ENCODE results near the gene MICAL2. TPM values are rescaled to one million over a fixed set of nuclear protein-coding genes. Genes with fewer than 3 reads are reported as not detected.

Gene MICAL2
- total RNA-seq, 1 donor from 2014 or later, result 0.27 TPM

GRCh38 chr11:12106101-12106500 is 4.3 kb upstream of the MICAL2 start:
- ATAC-seq (ENCODE audit: low read depth) (no peak), DNase-seq (no peak)
- no peaks in the 10 kb centered on the region for H3K9me3 Mint-ChIP-seq
- TF ChIP-seq CTCF (IDR thresholded peaks at IDR 0.05), result no peak
- H3K27me3 Mint-ChIP-seq, result peaks cover 23% of the 10 kb centered on the region
- CTCF ChIA-PET, result no interaction called here
- H3K4me1 Mint-ChIP-seq, result peaks cover 7% of the 10 kb centered on the region
- H3K36me3 Mint-ChIP-seq (ENCODE audit: low read depth), result no peaks in the 10 kb centered on the region
- no peak overlapping the region for H3K4me3 Mint-ChIP-seq
- POLR2A ChIA-PET, result no interaction called here
- H3K27ac Mint-ChIP-seq, result no peak overlapping the region
- intact Hi-C loops (cut with micrococcal nuclease), result no loop called here

GRCh38 chr11:12106501-12106900 is 3.9 kb upstream of the MICAL2 start:
- CTCF ChIA-PET, result no interaction called here
- Mint-ChIP-seq H3K9me3 (no peaks in the 10 kb centered on the region), H3K27me3 (peaks cover 22% of the 10 kb centered on the region), H3K4me3 (no peak overlapping the region), H3K27ac (no peak overlapping the region), H3K4me1 (peaks cover 7% of the 10 kb centered on the region), H3K36me3 (ENCODE audit: low read depth) (no peaks in the 10 kb centered on the region)
- intact Hi-C loops (cut with micrococcal nuclease), result no loop called here
- ATAC-seq (ENCODE audit: low read depth) (no peak), DNase-seq (no peak)
- POLR2A ChIA-PET, result no interaction called here
- no peak for TF ChIP-seq CTCF (IDR thresholded peaks at IDR 0.05)

- ATAC-seq (ENCODE audit: low read depth) (no peak), DNase-seq (no peak)
- Mint-ChIP-seq H3K4me3 (no peak overlapping the region), H3K27me3 (peaks cover 25% of the 10 kb centered on the region), H3K9me3 (no peaks in the 10 kb centered on the region), H3K4me1 (peaks cover 7% of the 10 kb centered on the region), H3K36me3 (ENCODE audit: low read depth) (no peaks in the 10 kb centered on the region), H3K27ac (no peak overlapping the region)
- CTCF ChIA-PET, result no interaction called here
- intact Hi-C loops (cut with micrococcal nuclease), result no loop called here
- POLR2A ChIA-PET, result no interaction called here
- no peak for TF ChIP-seq CTCF (IDR thresholded peaks at IDR 0.05)
Measured at GRCh38 chr11:12108875-12109453, 1.4 kb upstream of the MICAL2 start.

- intact Hi-C loops (cut with micrococcal nuclease), result no loop called here
- no peak overlapping the region for H3K27ac Mint-ChIP-seq
- H3K27me3 Mint-ChIP-seq, result peaks cover 23% of the 10 kb centered on the region
- no peak for DNase-seq
- no peaks in the 10 kb centered on the region for H3K9me3 Mint-ChIP-seq
- CTCF ChIA-PET, result no interaction called here
- peaks cover 7% of the 10 kb centered on the region for H3K4me1 Mint-ChIP-seq
- H3K4me3 Mint-ChIP-seq, result peak overlapping the region; percentile 76
- no peaks in the 10 kb centered on the region for H3K36me3 Mint-ChIP-seq (ENCODE audit: low read depth)
- ATAC-seq (ENCODE audit: low read depth), result no peak
- no peak for TF ChIP-seq CTCF (IDR thresholded peaks at IDR 0.05)
- POLR2A ChIA-PET, result no interaction called here
Measured at GRCh38 chr11:12109591-12110196, 696 bp upstream of the MICAL2 start.

GRCh38 chr11:12110714-12111548 is 541 bp downstream of the MICAL2 start:
- H3K27ac Mint-ChIP-seq, result no peak overlapping the region
- CTCF ChIA-PET, result no interaction called here
- TF ChIP-seq CTCF (IDR thresholded peaks at IDR 0.05), result no peak
- DNase-seq (no peak), ATAC-seq (ENCODE audit: low read depth) (peak; percentile 5)
- no peaks in the 10 kb centered on the region for H3K36me3 Mint-ChIP-seq (ENCODE audit: low read depth)
- POLR2A ChIA-PET, result no interaction called here
- peaks cover 7% of the 10 kb centered on the region for H3K4me1 Mint-ChIP-seq
- no peaks in the 10 kb centered on the region for H3K9me3 Mint-ChIP-seq
- intact Hi-C loops (cut with micrococcal nuclease), result no loop called here
- peak overlapping the region; percentile 76 for H3K4me3 Mint-ChIP-seq
- H3K27me3 Mint-ChIP-seq, result peaks cover 24% of the 10 kb centered on the region

Data from activated B cell treated with CpG ODN at 0.5 μM for 24 hours (primary cell).